Loucy (cell line): ENCODE results near the gene EGFLAM.

Experiments
- H2AFZ ChIP-seq: fragments of 200-600 bp; sonication (generic); 2 replicates; pipeline ENCODE4 v1.6.0; 2016; ENCODE audit warnings: antibody characterized with exemption, mild to moderate bottlenecking, low read length, moderate library complexity
- H3F3A ChIP-seq: fragments of 200-600 bp; 2 replicates; pipeline ENCODE4 v1.6.0; 2016; ENCODE audit warnings: antibody characterized with exemption, low read depth, mild to moderate bottlenecking
- H3K27me3 ChIP-seq: fragments of 200-600 bp; sonication (generic); 2 replicates; pipeline ENCODE4 v1.6.1; 2014; ENCODE audit warnings: low read length, mild to moderate bottlenecking; ENCODE audit not compliant: insufficient read depth, poor library complexity, severe bottlenecking
- H3K36me3 ChIP-seq: fragments of 200-600 bp; sonication (generic); 2 replicates; pipeline ENCODE4 v1.6.1; 2016; ENCODE audit warnings: low read length; ENCODE audit not compliant: insufficient read depth
- H3K4me1 ChIP-seq: fragments of 200-600 bp; sonication (generic); 2 replicates; pipeline ENCODE4 v1.5.1; 2014; ENCODE audit warnings: low read length, mild to moderate bottlenecking; ENCODE audit not compliant: insufficient read depth, poor library complexity, severe bottlenecking
- H3K4me2 ChIP-seq: fragments of 200-600 bp; sonication (generic); 2 replicates; pipeline ENCODE4 v1.6.0; 2014; ENCODE audit warnings: antibody characterized with exemption, low read length, low read depth, mild to moderate bottlenecking; ENCODE audit not compliant: poor library complexity, severe bottlenecking
- H3K4me3 ChIP-seq: fragments of 200-600 bp; sonication (generic); 2 replicates; pipeline ENCODE4 v1.5.1; 2014; ENCODE audit warnings: low read length, mild to moderate bottlenecking, mixed read lengths; ENCODE audit not compliant: poor library complexity, severe bottlenecking
- H3K79me2 ChIP-seq: fragments of 200-600 bp; sonication (generic); 2 replicates; pipeline ENCODE4 v1.6.1; 2014; ENCODE audit warnings: low read length; ENCODE audit not compliant: insufficient read depth
- H3K9ac ChIP-seq: fragments of 200-600 bp; sonication (generic); 2 replicates; pipeline ENCODE4 v1.6.0; 2014; ENCODE audit warnings: mild to moderate bottlenecking, low read depth, low read length, moderate library complexity; ENCODE audit not compliant: poor library complexity, severe bottlenecking
- H3K9me2 ChIP-seq: fragments of 200-600 bp; sonication (generic); replicated peaks from 2 replicates; pipeline ENCODE4 v1.6.1; 2016; ENCODE audit warnings: low read depth, low read length, mixed read lengths
- H3K9me3 ChIP-seq: fragments of 200-600 bp; sonication (generic); 2 replicates; pipeline ENCODE4 v1.6.1; 2014; ENCODE audit warnings: mild to moderate bottlenecking, antibody characterized with exemption, low read length, low read depth; ENCODE audit not compliant: insufficient read depth
- H4K20me1 ChIP-seq: fragments of 200-600 bp; sonication (generic); 2 replicates; pipeline ENCODE4 v1.6.0; 2014; ENCODE audit warnings: antibody characterized with exemption, low read length, mild to moderate bottlenecking; ENCODE audit not compliant: insufficient read depth, poor library complexity, severe bottlenecking
- CTCF ChIP-seq: fragments of 200-600 bp; sonication (generic); conservative IDR thresholded peaks from 2 replicates; pipeline ENCODE4 v1.5.1; 2014; ENCODE audit warnings: mild to moderate bottlenecking, antibody characterized with exemption, low read length
- EZH2phosphoT487 ChIP-seq: fragments of 200-600 bp; IDR thresholded peaks from 2 replicates; pipeline ENCODE4 v1.6.1; 2018; ENCODE audit warnings: antibody characterized with exemption, mild to moderate bottlenecking, moderate library complexity, borderline replicate concordance

Gene EGFLAM

GRCh38 chr5:38420691-38421390 lies 162.5 kb downstream of the EGFLAM start:
- Histone ChIP-seq H3F3A (no peaks in the 10 kb centered on the region), H3K36me3 (no peaks in the 10 kb centered on the region), H2AFZ (no peak overlapping the region), H3K9me3 (no peaks in the 10 kb centered on the region), H3K4me2 (no peak overlapping the region), H3K4me3 (no peak overlapping the region), H3K79me2 (no peaks in the 10 kb centered on the region), H3K9ac (no peak overlapping the region), H3K4me1 (no peaks in the 10 kb centered on the region), H4K20me1 (no peaks in the 10 kb centered on the region), H3K9me2 (no peaks in the 10 kb centered on the region), H3K27me3 (no peaks in the 10 kb centered on the region)
- no peak for TF ChIP-seq EZH2phosphoT487
- peak; percentile 90 for TF ChIP-seq CTCF

GRCh38 chr5:38422622-38423021 lies 164.3 kb downstream of the EGFLAM start:
- no peaks in the 10 kb centered on the region for H4K20me1 ChIP-seq
- no peaks in the 10 kb centered on the region for H3K27me3 ChIP-seq
- no peaks in the 10 kb centered on the region for H3F3A ChIP-seq
- H3K9me3 ChIP-seq, result no peaks in the 10 kb centered on the region
- H3K4me2 ChIP-seq, result no peak overlapping the region
- H3K79me2 ChIP-seq, result no peaks in the 10 kb centered on the region
- H2AFZ ChIP-seq, result no peak overlapping the region
- no peaks in the 10 kb centered on the region for H3K9me2 ChIP-seq
- no peak for TF ChIP-seq CTCF
- TF ChIP-seq EZH2phosphoT487, result no peak
- H3K9ac ChIP-seq, result no peak overlapping the region
- H3K4me1 ChIP-seq, result no peaks in the 10 kb centered on the region
- H3K36me3 ChIP-seq, result no peaks in the 10 kb centered on the region
- H3K4me3 ChIP-seq, result no peak overlapping the region

GRCh38 chr5:38423276-38424147 lies 165.2 kb downstream of the EGFLAM start:
- Histone ChIP-seq H3K4me1 (no peaks in the 10 kb centered on the region), H3K4me3 (no peak overlapping the region)

More at GRCh38 chr5:38423276-38424147, 165.2 kb downstream of the EGFLAM start:
- H3F3A ChIP-seq, result no peaks in the 10 kb centered on the region
- no peak overlapping the region for H3K4me2 ChIP-seq
- no peaks in the 10 kb centered on the region for H3K9me3 ChIP-seq
- H4K20me1 ChIP-seq, result no peaks in the 10 kb centered on the region
- no peaks in the 10 kb centered on the region for H3K36me3 ChIP-seq
- no peak for TF ChIP-seq CTCF
- TF ChIP-seq EZH2phosphoT487, result no peak
- H3K9ac ChIP-seq, result no peak overlapping the region
- H3K79me2 ChIP-seq, result no peaks in the 10 kb centered on the region
- no peaks in the 10 kb centered on the region for H3K9me2 ChIP-seq
- H2AFZ ChIP-seq, result no peak overlapping the region
- no peaks in the 10 kb centered on the region for H3K27me3 ChIP-seq
